HG02623 (cell line): ENCODE measurements around the gene SF3A2.

Source experiments
- ATAC-seq: cut with Tn5 transposase; IDR thresholded peaks from one replicate; pipeline ENCODE4 v1.9.1; 2021; ENCODE audit warnings: moderate library complexity; ENCODE audit not compliant: unreplicated experiment

The SF3A2 gene

GRCh38 chr19:2226051-2226839 is 10.4 kb upstream of the SF3A2 start:
- ATAC-seq = no peak

GRCh38 chr19:2226840-2227360 is 9.7 kb upstream of the SF3A2 start:
- ATAC-seq = no peak

GRCh38 chr19:2227415-2228156 is 9.0 kb upstream of the SF3A2 start:
- no peak for ATAC-seq

- ATAC-seq = no peak
These were observed 8.2 kb upstream of the SF3A2 start for GRCh38 chr19:2228157-2229030.

GRCh38 chr19:2229103-2230032 is 7.3 kb upstream of the SF3A2 start:
- no peak for ATAC-seq

GRCh38 chr19:2230033-2230531 is 6.5 kb upstream of the SF3A2 start:
- no peak for ATAC-seq

- ATAC-seq = no peak
These were observed 5.7 kb upstream of the SF3A2 start for GRCh38 chr19:2230807-2231533.

- no peak for ATAC-seq
These were observed 4.9 kb upstream of the SF3A2 start for GRCh38 chr19:2231621-2232221.

GRCh38 chr19:2232286-2233151 is 4.1 kb upstream of the SF3A2 start:
- ATAC-seq = no peak

GRCh38 chr19:2233601-2234280 is 2.9 kb upstream of the SF3A2 start:
- ATAC-seq = no peak

- no peak for ATAC-seq
These were observed 1.6 kb upstream of the SF3A2 start for GRCh38 chr19:2234996-2235380.

GRCh38 chr19:2235381-2236063 is 1.1 kb upstream of the SF3A2 start:
- peak; percentile 7 for ATAC-seq

GRCh38 chr19:2236064-2236313 is 635 bp upstream of the SF3A2 start:
- ATAC-seq = no peak

GRCh38 chr19:2237051-2237868 is 636 bp downstream of the SF3A2 start:
- no peak for ATAC-seq

GRCh38 chr19:2237869-2238153 is 1.2 kb downstream of the SF3A2 start:
- ATAC-seq = no peak

- no peak for ATAC-seq
These were observed 2.5 kb downstream of the SF3A2 start for GRCh38 chr19:2239173-2239572.
